Measurements from ENCODE around the gene DAB1.

The DAB1 gene

DNA sequence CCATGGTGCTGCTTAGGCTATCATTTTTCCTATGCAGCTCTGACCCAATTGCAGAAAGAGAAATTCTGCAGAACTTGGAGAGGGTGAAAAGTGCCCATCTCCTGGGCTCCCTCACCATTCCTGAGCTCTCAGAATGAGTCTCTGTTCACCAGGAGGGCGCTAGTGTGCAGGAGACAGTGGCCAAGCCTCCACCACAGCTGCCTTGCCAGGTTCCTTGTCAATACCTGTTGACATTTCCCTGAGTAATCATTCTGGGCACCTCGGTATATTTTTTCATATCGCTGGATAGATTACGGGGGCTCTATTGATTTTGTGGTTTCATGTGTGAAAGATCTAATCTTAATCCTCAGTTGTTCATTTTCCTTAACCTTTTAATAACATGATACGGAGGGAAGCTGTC, 445.0 kb downstream of the DAB1 start:
- DNase-seq (ENCODE audit: low read depth in 2 of 2): no peak

DNA sequence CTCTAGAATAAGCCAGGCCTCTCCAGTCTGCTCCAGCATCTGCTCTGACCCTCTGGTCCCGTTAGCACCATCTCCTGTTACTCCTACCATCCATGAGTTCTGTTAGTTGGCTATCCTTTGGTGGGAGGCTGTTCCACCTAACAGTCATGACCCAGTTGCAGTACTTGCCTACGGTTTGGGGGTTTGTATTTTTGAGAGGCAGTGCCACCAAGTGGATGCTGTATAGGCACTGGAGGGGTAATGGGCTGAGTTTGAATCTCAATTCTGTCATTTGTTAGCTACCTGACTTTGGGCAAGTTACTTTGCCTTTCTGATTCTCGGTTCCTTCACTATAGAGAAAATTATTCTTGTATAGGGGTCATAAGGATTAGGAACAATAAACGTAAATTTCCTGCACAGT, 445.9 kb downstream of the DAB1 start:
- no peak for DNase-seq (ENCODE audit: low read depth in 2 of 2)

DNA sequence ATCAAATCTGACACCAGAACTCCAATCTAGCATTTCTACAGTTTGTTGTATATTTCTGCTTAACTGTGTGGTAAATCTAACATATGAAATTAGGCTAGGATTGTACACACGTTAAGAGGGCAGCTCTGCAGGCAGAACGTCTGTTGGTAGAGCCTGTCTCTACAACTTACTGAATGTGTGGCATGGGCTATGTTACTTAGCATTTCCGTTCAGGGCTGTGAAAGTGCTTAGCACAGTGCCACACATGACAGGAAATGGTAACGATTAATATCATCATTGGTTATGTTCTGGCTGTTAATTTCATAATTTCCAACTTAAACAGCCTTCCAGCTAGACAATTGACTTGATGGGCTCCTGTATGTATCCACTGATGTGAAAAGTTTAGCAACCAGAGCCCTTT, 448.4 kb downstream of the DAB1 start:
- DNase-seq (ENCODE audit: low read depth in 2 of 2): no peak

DNA sequence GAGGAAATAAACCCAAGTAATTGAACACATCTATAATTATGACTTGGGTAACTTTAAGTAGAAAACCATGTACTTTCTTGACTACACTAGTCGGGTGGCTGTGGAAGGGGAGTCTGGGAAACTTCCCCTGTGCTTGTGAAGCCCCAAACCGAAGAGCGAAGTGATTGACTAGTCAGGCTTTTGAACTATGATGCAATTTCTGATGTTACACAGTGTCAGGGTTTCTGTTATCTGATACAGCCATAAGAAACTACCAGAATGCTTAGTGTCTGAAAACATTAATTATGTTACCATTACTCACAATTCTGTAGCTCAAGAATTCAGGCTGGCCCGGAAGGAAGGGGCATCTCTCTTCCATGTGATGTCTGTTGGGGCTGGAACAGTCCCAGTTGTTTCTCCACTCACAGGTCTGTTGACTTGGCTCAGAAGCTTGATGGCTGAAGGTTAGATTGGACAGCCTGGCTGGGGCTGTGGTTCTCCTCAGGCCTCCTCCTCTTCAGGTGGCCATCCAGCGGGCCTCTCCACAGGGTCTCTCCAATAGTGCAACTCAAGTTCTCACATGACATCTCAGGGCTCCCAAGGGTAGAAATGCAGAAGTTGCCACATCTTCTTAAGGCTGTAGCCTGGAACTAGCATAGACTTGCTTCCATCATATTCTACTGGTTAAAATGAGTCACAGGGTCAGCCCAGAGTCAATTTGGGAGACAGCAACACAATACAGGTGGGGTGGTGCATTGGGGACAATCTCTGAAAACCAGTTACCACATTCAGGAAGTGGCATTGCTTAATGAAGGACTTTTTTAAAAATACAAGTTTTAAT, 449.7 kb downstream of the DAB1 start:
- no peak for DNase-seq (ENCODE audit: low read depth in 2 of 2)

DNA sequence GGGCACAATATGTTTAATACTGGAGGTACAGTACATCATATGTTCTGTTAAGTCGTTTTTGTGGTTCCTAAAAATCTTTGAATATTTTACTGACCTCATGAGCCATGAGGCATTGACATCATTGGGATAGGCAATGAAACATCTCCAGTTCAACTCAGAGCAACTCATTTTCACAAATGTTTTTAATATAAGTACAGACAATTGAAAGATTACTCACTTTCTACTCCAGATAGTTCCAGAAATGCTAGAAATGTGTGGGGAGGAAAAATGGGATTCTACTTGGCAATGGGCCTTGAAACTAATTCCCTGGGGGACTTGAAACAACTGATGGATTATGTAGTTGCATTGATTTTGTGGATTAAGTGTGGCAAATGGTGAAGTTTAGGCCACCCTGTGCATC, 450.9 kb downstream of the DAB1 start:
- DNase-seq (ENCODE audit: low read depth in 2 of 2): no peak

DNA sequence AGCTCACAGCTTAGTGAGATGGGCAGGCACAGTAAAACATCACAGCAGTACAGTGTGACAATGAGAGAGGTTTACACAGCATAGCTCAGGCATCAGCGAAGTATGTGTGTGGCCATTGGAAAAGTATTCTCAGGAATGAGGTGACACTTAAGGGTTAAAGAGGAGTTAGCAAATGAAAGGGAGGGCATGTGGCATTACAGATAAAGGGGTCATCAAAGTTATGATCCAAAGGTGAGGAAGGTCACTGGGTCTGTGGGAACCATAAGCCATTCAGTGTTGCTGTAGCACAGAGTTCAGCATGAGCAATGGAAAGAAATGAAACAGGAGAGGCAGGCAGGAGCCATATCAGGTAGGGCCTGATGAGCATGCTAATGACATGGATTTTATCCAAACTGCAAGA, 453.6 kb downstream of the DAB1 start:
- no peak for DNase-seq (ENCODE audit: low read depth in 2 of 2)

DNA sequence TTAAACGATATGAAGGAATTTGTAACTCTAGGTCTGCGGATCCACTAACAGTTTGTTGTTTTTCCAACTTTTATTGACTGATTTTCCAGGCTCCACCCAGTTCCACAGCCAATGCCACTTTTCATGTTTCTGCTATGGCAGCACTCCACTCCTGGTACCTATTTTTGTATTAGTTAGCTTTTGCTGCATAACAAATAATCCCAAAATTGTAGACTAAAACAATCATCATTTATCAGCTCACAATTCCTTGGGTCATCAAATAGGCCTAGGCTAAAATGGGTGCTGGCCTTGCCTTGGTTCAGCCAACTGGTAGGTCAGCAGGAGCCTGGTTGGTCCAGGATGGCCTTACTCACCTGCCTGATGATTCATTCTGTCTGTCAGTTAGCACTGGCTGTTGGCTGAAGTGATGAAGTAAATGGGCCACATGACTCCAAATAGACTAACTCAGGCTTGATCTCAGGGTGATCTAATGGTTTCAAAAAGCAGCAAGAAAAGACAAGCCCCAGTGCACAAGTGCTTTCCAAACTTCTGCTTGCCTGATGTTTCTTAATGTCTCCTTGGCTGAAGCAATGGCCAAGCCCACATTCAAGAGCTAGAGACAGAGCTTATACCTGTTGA, 454.9 kb downstream of the DAB1 start:
- no peak for DNase-seq (ENCODE audit: low read depth in 2 of 2)

DNA sequence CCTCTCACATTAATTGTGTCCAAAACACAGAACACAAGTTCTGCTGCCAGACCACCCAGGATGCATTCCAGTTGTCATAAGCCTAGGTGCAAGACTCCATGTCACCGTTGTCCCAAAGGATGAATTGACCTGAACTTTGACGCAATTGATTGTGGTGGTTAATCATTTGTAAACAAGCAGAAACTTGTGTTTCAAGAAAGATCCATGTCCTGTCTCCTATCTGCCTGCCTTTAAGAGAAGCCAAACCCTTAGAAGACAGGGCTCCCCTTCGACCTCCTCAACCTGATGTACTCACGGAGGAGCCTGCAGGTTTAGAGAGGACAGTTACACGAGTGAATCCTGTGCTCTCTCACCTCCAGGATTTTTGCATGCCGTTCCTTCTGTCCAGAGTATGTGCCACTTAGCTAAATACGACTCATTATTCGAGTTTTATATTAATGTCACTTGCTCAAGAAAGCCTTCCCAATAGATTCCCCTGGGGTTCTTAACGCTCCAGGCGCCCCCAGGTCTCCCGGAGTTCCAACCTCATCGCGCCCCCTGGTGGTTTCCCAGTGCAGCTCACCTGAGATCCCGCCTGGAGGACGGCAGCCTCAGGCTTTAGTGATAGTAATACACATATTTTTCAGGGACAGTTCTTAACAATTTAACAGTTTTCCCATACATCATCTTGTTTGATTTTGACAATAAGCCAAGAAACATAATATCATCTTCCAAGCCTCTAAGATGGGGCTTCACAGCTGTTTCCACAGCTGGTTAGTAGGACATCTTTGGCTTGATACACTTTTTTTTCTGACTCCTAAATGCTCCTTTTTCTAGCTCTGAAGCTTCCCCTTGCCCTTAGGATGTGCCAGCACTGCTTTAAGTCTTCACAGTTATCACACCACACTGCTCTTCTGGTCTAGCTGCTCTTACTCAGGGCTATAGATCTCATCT, 455.7 kb downstream of the DAB1 start:
- DNase-seq (ENCODE audit: low read depth in 2 of 2): no peak

DNA sequence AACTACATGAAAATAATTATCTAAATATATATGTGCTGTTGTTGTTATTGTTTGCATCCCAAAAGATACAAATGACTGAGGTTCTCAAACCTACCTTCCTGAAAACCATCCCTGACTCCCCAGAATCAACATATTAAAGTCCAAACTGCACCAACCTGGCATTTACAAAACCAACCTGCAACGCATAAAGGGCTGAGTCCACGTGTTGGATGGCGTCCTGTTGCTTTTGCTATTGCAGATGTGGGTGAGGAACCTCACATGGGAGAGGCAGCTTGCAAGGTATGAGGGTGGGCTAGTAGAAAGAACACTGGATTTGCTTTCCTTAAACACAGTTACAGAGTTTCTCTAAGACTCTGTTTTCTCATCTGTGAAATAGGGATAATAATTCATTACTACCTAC, 456.5 kb downstream of the DAB1 start:
- no peak for DNase-seq (ENCODE audit: low read depth in 2 of 2)

DNA sequence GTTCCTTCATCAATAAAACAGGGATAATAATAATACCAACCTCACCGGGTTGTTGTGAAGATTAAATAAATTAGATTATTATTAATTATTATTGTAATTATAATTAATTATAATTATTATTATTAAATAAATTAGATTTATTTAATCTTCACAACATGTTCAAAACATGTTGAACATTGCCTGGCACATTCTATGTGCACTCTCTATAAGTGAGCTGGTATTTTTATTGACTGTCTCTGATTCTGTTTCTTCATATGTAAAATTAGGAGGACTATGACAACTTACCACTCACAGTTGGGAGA, 457.2 kb downstream of the DAB1 start:
- DNase-seq (ENCODE audit: low read depth in 2 of 2): no peak

DNA sequence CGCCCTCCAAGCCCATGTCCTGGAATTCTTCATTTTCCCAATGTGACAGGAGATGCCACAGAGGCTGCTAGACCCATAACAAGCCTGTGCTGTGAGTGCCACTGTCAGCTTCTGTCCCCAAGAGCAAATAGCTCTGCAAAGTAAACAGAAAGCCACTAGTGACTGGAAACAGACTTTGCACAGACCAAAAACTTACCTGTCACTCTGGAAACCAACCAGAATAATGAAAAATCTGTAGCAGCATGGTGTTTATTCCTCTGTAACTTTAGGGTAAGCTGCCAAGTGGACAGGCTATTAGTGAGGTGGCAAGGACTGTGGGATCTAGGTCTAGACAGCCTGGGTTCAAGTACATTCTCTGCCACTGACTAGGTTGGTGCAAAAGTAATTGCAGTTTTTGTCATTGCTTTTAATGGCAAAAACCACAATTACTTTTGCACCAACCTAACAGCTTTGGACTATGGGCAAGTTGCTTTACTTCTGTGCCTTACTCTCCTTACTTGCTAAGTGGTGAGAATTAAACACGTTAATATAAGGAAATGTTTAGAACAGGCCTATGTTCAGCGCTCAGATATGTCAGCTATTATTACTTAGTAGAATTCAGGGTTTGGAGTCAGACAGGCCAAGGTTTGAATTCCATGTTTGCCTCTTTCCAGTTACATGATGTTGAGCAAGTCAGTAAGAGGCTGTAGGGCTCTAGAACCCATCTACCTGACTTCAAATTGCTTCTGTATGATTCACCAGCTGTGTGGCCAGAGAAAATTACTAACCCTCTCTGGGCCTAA, 457.8 kb downstream of the DAB1 start, which contains the start of gene C8B:
Gene C8B (minus strand): TSS at position 100 of the 782 bp plus-strand sequence. CDS start 67 bp downstream, at position 33.
- no peak for DNase-seq (ENCODE audit: low read depth in 2 of 2)

DNA sequence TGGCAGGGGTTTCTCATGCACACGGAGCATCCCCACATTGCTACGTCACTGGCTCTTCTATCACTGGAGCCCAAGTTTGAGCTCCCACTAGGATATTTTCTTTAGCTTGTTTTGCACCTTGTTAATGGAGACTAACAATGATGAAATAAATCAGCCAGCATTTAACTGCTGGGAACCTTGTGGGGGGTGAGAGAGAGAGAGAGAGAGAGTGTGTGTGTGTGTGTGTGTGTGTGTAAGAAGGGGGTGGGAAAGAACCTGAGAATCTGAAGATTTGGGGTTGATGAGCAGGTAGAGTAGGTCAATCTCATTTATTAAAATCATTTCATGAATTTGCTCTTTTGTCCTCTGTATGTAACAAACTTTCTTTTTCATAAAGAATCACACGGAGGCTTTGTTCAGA, 458.7 kb downstream of the DAB1 start:
- no peak for DNase-seq (ENCODE audit: low read depth in 2 of 2)

DNA sequence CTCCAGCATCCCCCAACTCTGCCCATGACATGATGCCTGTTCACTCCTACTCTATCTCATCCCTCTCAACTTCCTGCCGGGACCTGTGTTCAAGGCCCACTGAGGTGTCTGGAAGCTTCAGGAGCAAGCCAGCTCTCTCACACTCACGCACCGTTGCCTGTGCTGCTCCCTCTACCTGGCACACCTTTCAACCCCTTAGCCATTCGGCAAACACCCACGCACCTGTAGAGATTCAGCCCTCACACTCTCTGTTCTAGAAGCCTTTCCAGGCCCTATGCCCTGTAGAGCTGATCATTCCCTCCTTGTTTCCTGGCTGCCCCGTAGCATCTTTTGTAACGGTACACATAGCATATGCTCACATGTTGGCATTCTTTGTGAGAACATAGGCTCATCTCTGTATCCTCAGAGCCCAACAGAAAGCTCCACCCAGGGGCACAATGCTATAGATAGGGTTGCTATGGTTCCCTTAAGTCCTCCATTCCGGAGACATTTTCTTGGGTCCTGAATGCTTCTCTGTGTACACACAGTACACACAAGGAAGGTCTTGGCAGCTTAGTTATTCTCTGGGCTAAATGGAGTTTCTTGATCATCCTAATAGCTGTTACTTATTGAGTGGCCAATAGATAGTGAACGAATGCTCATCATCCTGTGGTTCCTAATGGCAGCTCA, 459.4 kb downstream of the DAB1 start:
- DNase-seq (ENCODE audit: low read depth in 2 of 2): no peak

DNA sequence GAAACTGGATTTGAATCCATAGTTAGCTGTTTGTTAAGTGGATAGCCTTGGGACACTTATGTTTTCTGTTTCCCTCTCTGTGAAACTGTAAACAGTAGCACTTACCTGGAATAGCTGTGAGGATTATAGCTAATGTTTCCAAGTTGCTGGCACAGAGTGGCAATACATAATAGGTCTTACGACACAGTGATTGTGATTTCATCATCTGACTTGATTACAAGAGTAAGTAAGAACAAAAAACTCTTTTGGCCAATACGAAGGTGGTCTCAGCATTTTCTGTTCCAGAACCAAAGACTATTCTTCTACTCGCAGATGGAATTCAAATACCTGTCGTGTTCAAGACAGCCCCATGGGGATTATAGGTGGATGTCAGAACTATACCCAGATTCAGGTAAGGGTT, 460.2 kb downstream of the DAB1 start:
- DNase-seq (ENCODE audit: low read depth in 2 of 2): no peak

DNA sequence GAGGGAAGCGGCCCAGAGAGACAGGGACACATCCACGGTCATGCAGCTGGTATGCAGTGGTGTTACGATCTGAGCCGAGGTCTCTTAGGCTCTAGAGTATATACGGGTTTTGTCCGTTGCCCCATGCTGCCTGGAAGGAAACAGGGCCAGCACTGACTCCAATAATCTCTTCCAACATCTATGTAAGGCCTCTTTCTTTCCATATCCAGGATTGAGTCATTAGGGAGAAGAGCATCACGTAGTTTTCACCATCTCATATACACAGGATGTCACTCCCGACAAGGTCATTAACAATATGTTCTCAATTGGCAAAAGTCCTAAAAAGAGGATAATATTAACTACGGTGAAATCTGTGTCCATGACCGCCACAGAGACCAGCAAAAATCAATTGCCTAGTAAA, 462.4 kb downstream of the DAB1 start:
- no peak for DNase-seq (ENCODE audit: low read depth in 2 of 2)

DNA sequence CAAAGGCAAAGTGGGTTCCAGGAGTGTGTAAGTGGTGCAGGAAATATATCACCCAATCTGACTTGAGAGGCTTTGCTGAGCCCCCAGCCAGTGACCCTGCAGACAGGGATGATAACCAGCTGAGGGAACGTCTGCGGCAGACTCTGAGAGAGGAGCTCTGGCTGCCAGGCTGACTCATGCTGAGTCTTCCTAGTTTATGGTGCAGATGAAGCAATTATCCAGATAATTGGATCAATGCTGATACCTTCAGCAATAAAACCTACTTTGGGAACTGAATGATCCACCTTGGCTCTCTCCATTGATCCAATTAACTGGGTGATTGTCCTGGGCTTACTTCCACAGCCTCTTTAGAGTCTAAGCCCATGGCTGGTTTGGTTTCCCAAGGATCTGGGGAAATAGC, 465.3 kb downstream of the DAB1 start:
- DNase-seq (ENCODE audit: low read depth in 2 of 2): no peak

DNA sequence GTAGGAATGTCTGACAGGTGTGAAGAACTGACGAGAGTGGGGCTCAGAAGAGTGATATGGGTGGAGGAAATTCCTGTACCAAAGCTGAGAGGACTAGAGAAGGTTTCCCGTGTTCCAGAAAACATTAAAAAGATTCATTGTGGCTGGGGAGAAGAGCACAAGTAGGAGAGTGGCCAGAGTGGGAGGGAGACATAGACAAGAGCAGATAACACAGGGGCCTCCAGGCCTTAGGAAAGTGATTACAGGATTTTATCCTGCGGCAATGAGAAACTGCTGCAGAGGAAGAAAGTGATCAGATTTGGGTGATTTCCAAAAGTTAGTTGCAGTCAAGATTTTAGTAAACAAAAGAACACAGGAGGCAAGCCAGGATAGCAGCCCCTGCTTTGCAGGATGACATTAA, 465.9 kb downstream of the DAB1 start:
- no peak for DNase-seq (ENCODE audit: low read depth in 2 of 2)

DNA sequence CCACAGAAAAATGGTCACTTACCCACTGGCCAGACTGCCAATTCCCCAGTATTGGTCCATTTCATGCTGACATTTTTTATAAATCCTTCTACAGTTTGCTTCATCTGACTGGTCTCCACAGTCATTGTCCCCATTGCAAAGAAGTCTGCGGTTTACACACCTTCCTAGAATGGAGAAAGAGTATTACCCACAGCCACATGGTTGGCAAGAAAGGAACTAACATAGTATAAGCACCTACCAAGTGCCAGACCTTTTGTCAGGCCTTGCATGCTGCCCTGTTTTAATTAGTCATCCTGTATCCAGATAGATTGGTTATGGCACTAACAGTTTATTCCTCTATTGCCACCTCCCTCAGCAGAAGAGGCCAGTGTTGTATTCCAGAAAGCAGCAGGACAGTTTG, 469.2 kb downstream of the DAB1 start:
- no peak for DNase-seq (ENCODE audit: low read depth in 2 of 2)

DNA sequence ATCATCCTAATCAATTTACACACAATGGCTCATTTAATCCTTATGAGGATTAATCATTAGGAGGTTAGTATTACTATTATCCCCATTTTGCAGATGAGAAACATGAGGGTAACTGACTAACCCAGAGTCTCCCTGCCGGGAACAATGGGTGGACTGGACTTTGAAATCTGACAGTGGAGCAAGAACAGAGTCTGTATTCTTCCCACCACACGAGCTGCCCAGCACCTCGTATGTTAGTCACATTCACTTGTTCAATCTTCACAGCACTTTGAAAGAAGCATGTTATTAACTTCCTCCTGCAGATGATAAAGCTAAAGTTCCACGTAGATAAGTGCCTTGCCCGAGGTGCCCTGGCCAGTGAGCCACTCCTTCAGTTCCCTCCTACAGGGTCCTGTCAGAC, 470.5 kb downstream of the DAB1 start:
- no peak for DNase-seq (ENCODE audit: low read depth in 2 of 2)

DNA sequence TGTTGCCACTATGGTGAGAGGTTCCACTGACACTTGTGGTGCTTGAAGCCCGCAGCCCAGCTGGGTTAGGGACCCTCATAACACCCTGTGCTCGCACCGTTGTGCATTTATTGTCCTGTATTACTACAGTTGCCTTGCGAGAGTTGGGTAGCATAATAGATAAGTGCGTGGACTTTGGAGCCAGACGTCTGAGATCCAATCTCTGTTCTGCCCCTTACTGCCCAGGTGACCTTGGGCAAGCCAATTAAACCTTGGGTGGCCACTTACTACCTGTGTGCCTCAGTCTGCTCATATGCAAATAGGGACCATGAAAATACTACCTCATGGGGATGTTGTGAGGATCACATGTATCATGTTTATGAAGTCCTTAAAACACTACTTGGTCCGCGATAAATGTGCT, 471.4 kb downstream of the DAB1 start:
- DNase-seq (ENCODE audit: low read depth in 2 of 2): no peak

DNA sequence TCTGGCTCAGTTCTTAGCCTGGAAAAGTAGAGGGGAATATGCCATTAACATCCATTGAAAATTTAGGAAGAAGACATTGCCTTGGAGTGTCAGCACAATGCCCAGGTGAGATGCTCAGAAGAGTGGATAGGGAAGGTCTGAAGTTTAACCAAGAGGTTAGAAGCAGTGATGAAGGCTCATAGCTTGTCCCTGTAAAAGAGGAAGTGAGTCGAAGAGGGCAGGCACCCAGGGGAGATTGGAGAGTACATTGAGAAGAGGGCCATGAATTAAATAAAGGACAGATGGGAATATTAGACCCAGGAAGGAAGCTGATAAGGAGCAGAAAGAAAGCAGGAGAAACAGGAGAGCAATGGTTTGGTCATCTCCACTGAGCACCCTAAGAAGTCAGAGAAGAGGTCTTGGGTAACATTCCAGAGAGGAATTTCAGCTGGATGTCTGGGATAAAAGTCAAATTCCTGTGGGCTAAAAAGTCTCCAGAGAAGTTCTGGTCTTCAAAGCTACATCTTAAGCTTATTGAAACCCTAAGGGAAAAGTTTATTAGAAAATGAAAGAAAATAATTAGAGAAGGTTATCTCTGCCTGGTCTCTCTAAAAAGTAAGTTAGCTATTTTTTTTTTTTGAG, 475.3 kb downstream of the DAB1 start:
- DNase-seq (ENCODE audit: low read depth in 2 of 2): no peak
